IPS DF 4.7 (cell line): ENCODE results near the gene AZU1.
"Not testable (repeated sequence)": the region's sequence is repeated elsewhere in the genome, so short reads cannot be mapped to it uniquely, and the experiment has no call there.

Experiments used
- DNase-seq: peaks from one replicate; pipeline ENCODE4 v3.0.0-alpha.2; 2013; ENCODE audit warnings: low spot score; ENCODE audit errors: extremely low read depth

AZU1 gene

GRCh38 chr19:872266-872951 is 44.8 kb downstream of the AZU1 start:
- DNase-seq = no peak

GRCh38 chr19:873084-873483 is 45.4 kb downstream of the AZU1 start:
- no peak for DNase-seq

- DNase-seq = no peak
Observed at GRCh38 chr19:873561-874041, 46.0 kb downstream of the AZU1 start.

- DNase-seq = no peak
Observed at GRCh38 chr19:875265-875879, 47.7 kb downstream of the AZU1 start.

GRCh38 chr19:876089-876488 is 48.5 kb downstream of the AZU1 start:
- DNase-seq = no peak

GRCh38 chr19:876780-877314 is 49.2 kb downstream of the AZU1 start:
- no peak for DNase-seq

GRCh38 chr19:877992-878660 is 50.5 kb downstream of the AZU1 start:
- DNase-seq = not testable (repeated sequence)

- DNase-seq = not testable (repeated sequence)
Observed at GRCh38 chr19:878751-879561, 51.3 kb downstream of the AZU1 start.

GRCh38 chr19:879711-880438 is 52.2 kb downstream of the AZU1 start:
- no peak for DNase-seq
